C4-2B (cell line): Measurements from ENCODE around the gene PPP6R3.

Experiments used
- ZFX ChIP-seq: fragments of 450-650 bp; IDR thresholded peaks from 2 replicates; pipeline ENCODE4 v1.6.1; 2017
- TF ChIP-seq, protein P1 (sequence below): fragments of 450-650 bp; conservative IDR thresholded peaks from 2 replicates; pipeline ENCODE4 v1.5.1; 2017; ENCODE audit warnings: mild to moderate bottlenecking

DNA sequence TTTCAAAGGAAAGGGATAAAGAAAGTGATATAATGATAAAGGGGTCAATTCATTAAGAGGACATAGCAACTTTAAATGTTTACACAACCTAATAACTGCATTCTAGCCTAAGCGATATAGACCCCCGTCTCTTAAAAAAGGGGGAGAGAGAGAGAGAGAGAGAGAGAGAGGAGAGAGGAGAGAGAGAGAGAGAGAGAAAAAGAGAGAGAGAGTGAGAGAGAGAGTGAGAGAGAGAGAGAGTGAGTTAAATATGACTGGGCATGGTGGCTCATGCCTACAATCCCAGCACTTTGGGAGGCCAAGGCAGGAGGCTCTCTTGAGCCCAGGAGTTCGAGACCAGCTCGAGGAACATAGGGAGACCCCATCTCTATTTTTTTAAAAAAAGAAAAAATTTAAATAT, 133.6 kb downstream of the PPP6R3 start:
- TF ChIP-seq, protein P1, sequence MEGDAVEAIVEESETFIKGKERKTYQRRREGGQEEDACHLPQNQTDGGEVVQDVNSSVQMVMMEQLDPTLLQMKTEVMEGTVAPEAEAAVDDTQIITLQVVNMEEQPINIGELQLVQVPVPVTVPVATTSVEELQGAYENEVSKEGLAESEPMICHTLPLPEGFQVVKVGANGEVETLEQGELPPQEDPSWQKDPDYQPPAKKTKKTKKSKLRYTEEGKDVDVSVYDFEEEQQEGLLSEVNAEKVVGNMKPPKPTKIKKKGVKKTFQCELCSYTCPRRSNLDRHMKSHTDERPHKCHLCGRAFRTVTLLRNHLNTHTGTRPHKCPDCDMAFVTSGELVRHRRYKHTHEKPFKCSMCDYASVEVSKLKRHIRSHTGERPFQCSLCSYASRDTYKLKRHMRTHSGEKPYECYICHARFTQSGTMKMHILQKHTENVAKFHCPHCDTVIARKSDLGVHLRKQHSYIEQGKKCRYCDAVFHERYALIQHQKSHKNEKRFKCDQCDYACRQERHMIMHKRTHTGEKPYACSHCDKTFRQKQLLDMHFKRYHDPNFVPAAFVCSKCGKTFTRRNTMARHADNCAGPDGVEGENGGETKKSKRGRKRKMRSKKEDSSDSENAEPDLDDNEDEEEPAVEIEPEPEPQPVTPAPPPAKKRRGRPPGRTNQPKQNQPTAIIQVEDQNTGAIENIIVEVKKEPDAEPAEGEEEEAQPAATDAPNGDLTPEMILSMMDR: no peak
- TF ChIP-seq ZFX: no peak
